Lung (tissue), 12 donors: Measurements from ENCODE around the gene KLK13. TPM values are rescaled to one million over a fixed set of nuclear protein-coding genes. Genes with fewer than 3 reads are reported as not detected.

Experiments
- ATAC-seq: fragments of 200-7000 bp; cut with Tn5 transposase; one replicate; pipeline ENCODE4 v1.9.1; 2020; ENCODE audit warnings: moderate number of reproducible peaks; ENCODE audit not compliant: insufficient read depth, low FRiP score
- DNase-seq, 3 donors: peaks; one replicate each; pipeline ENCODE4 v3.0.0-alpha.2; 2013 to 2017
- H3K27ac ChIP-seq, 2 donors: one replicate each; pipeline ENCODE4 v1.5.1; 2013; ENCODE audit warnings: mild to moderate bottlenecking in 2 of 2, moderate library complexity in 2 of 2, control low read depth in 1 of 2, inconsistent platforms in 1 of 2, low read depth in 1 of 2, low read length in 1 of 2
- H3K27me3 ChIP-seq, 3 donors: one replicate each; pipeline ENCODE4 v1.5.1; 2013; ENCODE audit warnings: low read length in 2 of 3; ENCODE audit not compliant: control insufficient read depth in 3 of 3, insufficient read depth in 3 of 3
- H3K36me3 ChIP-seq, 4 donors: one replicate each; pipeline ENCODE4 v1.5.1; 2013; ENCODE audit warnings: low read length in 4 of 4, mild to moderate bottlenecking in 1 of 4, moderate library complexity in 1 of 4; ENCODE audit not compliant: control insufficient read depth in 4 of 4, insufficient read depth in 4 of 4
- H3K4me1 ChIP-seq, 5 donors: one replicate each; pipeline ENCODE4 v1.5.1; 2013; ENCODE audit warnings: low read length in 5 of 5, mild to moderate bottlenecking in 2 of 5, moderate library complexity in 1 of 5; ENCODE audit not compliant: control insufficient read depth in 5 of 5, insufficient read depth in 5 of 5
- H3K4me3 ChIP-seq: one replicate; pipeline ENCODE4 v1.5.1; 2013; ENCODE audit warnings: mild to moderate bottlenecking, control low read depth, moderate library complexity
- H3K9ac ChIP-seq, 2 donors: one replicate each; pipeline ENCODE4 v1.5.1; 2013; ENCODE audit warnings: low read length in 2 of 2, control low read depth in 1 of 2; ENCODE audit not compliant: insufficient read depth in 1 of 2
- H3K9me3 ChIP-seq, 4 donors: one replicate each; pipeline ENCODE4 v1.5.1; 2013; ENCODE audit warnings: low read length in 3 of 4, mild to moderate bottlenecking in 1 of 4, moderate library complexity in 1 of 4; ENCODE audit not compliant: control insufficient read depth in 4 of 4, insufficient read depth in 3 of 4
- CTCF ChIP-seq: IDR thresholded peaks from 2 replicates; pipeline ENCODE4 v1.5.1; 2012; ENCODE audit warnings: mild to moderate bottlenecking; ENCODE audit errors: control extremely low read depth, extremely low read depth
- WGBS, 2 donors: extraction: QIAGEN DNeasy Blood & Tissue Kit; methylation state at CpG; one replicate each; pipeline ENCODE4 v1.1.7; 2013; 5-methylcytosine and 5-hydroxymethylcytosine counted together
- polyA plus RNA-seq, 2 donors: library from polyadenylated mRNA; stranded (reverse); fragments of 200-250 nt; gene quantifications; one replicate each; pipeline ENCODE4 v1.2.1, GENCODE V29; 2013
- total RNA-seq, 2 donors: library from RNA; depleted of rRNA in 1 of 2; stranded (reverse); fragments of >200 nt in 1 of 2; gene quantifications; one replicate each; pipeline ENCODE4 v1.2.1, GENCODE V29; 2014 to 2021
- donor health status: control.
- donor health status: control.
- donor health status: Bipolar disorder and iron deficiency.
- donor health status: healthy.
- donor health status: DM: yes; HTN: yes; CAD: no.

The KLK13 gene
- total and polyA plus RNA-seq, 4 donors: 0.65 to 9.3 (median 3.1) TPM

- Histone ChIP-seq H3K27ac (no peak overlapping the region), H3K4me1 (peaks cover 0 to 1% (median 0%) of the 10 kb centered on the region in 5 donors), H3K9me3 (peaks cover 0 to 11% (median 0%) of the 10 kb centered on the region in 4 donors), H3K4me3 (no peak overlapping the region), H3K9ac (no peak overlapping the region), H3K27me3 (peaks cover 0 to 6% (median 5%) of the 10 kb centered on the region in 3 donors), H3K36me3 (no peaks in the 10 kb centered on the region)
- DNase-seq: no peak
- no peak for ATAC-seq
- WGBS, 2 donors: 78 to 94% methylated on average over 7 of the region's 7 CpGs
- TF ChIP-seq CTCF: no peak
These were observed 1.2 kb downstream of the KLK13 start for GRCh38 chr19:51063664-51064063.

DNA sequence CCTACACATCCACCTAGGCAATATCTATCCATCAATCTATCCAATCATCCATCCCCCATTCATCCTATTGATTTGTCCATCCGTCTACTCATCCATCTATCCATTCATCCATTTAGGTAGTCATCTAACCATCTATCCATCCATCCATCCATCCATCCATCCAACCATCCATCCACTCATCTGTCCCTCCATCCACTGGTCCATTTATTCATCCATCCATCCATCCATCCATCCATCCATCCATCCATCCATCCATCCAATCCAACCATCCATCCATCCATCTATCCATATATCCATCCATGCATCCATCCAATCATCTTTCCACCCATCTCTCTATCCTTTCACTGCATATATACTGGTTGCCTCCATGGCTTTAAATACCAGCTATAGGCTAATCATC is 3.9 kb downstream of the KLK13 start:
- no peak overlapping the region for H3K4me3 ChIP-seq
- ATAC-seq: no peak
- WGBS, 2 donors: 0 to 45% methylated on average over 1 of the region's 1 CpG

GRCh38 chr19:51060336-51060735 is 4.6 kb downstream of the KLK13 start:
- no peak for TF ChIP-seq CTCF
- ATAC-seq: no peak
- 65 to 80% methylated on average over 4 of the region's 4 CpGs for WGBS, 2 donors

More for the DNA sequence above, 3.9 kb downstream of the KLK13 start:
- TF ChIP-seq CTCF: no peak
- no peak overlapping the region for H3K27ac ChIP-seq
- DNase-seq: no peak
- H3K36me3 ChIP-seq: no peaks in the 10 kb centered on the region
- no peak overlapping the region for H3K9ac ChIP-seq
- H3K4me1 ChIP-seq: peaks cover 0 to 1% (median 0%) of the 10 kb centered on the region in 5 donors
- peaks cover 0 to 7% (median 0%) of the 10 kb centered on the region in 4 donors for H3K9me3 ChIP-seq
- H3K27me3 ChIP-seq: peaks cover 0 to 6% (median 5%) of the 10 kb centered on the region in 3 donors

DNA sequence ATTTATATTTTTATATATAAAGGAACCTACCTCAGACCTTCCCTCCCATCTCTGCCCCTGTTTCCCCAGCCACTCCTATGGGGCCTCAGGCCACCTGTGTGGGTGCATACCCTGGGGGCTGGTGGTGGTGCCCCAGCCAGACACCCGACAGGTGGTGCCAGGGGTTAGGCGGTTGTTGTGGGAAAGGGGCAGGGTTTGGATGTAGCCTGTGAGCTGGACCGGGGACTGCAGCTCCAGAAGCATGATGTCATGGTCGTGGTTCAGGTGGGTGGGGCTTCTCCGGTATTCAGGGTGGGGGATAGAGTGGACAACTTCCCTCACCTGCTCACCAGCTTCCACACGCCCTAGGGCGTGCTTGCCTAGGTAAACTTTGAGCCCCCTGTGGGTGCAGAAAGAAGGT is 5.2 kb downstream of the KLK13 start:
- 80 to 81% methylated on average over 7 of the region's 7 CpGs for WGBS, 2 donors
- Histone ChIP-seq H3K9me3 (peaks cover 0 to 6% (median 0%) of the 10 kb centered on the region in 4 donors), H3K4me1 (no peaks in the 10 kb centered on the region), H3K36me3 (no peaks in the 10 kb centered on the region), H3K9ac (no peak overlapping the region), H3K27ac (no peak overlapping the region), H3K27me3 (no peaks in the 10 kb centered on the region), H3K4me3 (no peak overlapping the region)
- no peak for TF ChIP-seq CTCF
- ATAC-seq (no peak), DNase-seq (no peak)

More at GRCh38 chr19:51060336-51060735, 4.6 kb downstream of the KLK13 start:
- DNase-seq: no peak
- Histone ChIP-seq H3K9ac (no peak overlapping the region), H3K27me3 (peaks cover 0 to 4% (median 0%) of the 10 kb centered on the region in 3 donors), H3K4me1 (peaks cover 0 to 1% (median 0%) of the 10 kb centered on the region in 5 donors), H3K4me3 (no peak overlapping the region), H3K9me3 (peaks cover 0 to 7% (median 0%) of the 10 kb centered on the region in 4 donors), H3K27ac (no peak overlapping the region), H3K36me3 (no peaks in the 10 kb centered on the region)
